Glutamatergic neuron (in vitro differentiated cells): Measurements from ENCODE around the gene TMEM82. TPM values are rescaled to one million over a fixed set of nuclear protein-coding genes. Genes with fewer than 3 reads are reported as not detected.

ENCODE experiments used
- DNase-seq: peaks from one replicate; pipeline ENCODE4 v3.0.0; 2022
- H3K27ac Mint-ChIP-seq: one replicate; pipeline ENCODE4 v1.8.0; 2020; ENCODE audit warnings: mild to moderate bottlenecking, mixed read lengths, inconsistent platforms; ENCODE audit not compliant: unreplicated experiment
- H3K27me3 Mint-ChIP-seq: one replicate; pipeline ENCODE4 v1.8.0; 2020; ENCODE audit warnings: mild to moderate bottlenecking, moderate library complexity, mixed read lengths, inconsistent platforms; ENCODE audit not compliant: unreplicated experiment
- H3K36me3 Mint-ChIP-seq: one replicate; pipeline ENCODE4 v1.8.0; 2020; ENCODE audit warnings: mild to moderate bottlenecking, mixed read lengths, inconsistent platforms; ENCODE audit not compliant: unreplicated experiment
- H3K4me1 Mint-ChIP-seq: one replicate; pipeline ENCODE4 v1.8.0; 2020; ENCODE audit warnings: mild to moderate bottlenecking, low read depth, mixed read lengths, inconsistent platforms; ENCODE audit not compliant: unreplicated experiment
- H3K4me3 Mint-ChIP-seq: one replicate; pipeline ENCODE4 v1.8.0; 2020; ENCODE audit warnings: mild to moderate bottlenecking, mixed read lengths, inconsistent platforms; ENCODE audit not compliant: unreplicated experiment
- H3K9me3 Mint-ChIP-seq: one replicate; pipeline ENCODE4 v1.8.0; 2020; ENCODE audit warnings: mild to moderate bottlenecking, moderate library complexity, mixed read lengths, inconsistent platforms; ENCODE audit not compliant: unreplicated experiment
- CTCF ChIP-seq: fragments of 200-600 bp; sonication (generic); IDR thresholded peaks from one replicate; pipeline ENCODE4 v1.5.0; 2021; ENCODE audit not compliant: partially characterized antibody, unreplicated experiment
- total RNA-seq: library from RNA; stranded (reverse); fragmentation: NEBNext Ultra II Directional; extraction: Animal tissue kit (Norgen Biotek cat#: 25700); gene quantifications from one replicate; pipeline ENCODE4 v1.2.1, GENCODE V29; 2021; ENCODE audit not compliant: unreplicated experiment

The TMEM82 gene
- total RNA-seq, 1 donor from 2014 or later: not detected

GRCh38 chr1:15723631-15724246 is 18.6 kb upstream of the TMEM82 start:
- Mint-ChIP-seq H3K27ac (peak overlapping the region; percentile 88), H3K9me3 (peaks cover 12% of the 10 kb centered on the region), H3K4me3 (peak overlapping the region; percentile 71), H3K36me3 (peaks cover 4% of the 10 kb centered on the region), H3K4me1 (peaks cover 29% of the 10 kb centered on the region), H3K27me3 (peaks cover 6% of the 10 kb centered on the region)
- DNase-seq: peak; percentile 90
- TF ChIP-seq CTCF: no peak

- Mint-ChIP-seq H3K4me1 (peaks cover 29% of the 10 kb centered on the region), H3K9me3 (peaks cover 18% of the 10 kb centered on the region), H3K27ac (peak overlapping the region; percentile 53), H3K36me3 (peaks cover 4% of the 10 kb centered on the region), H3K4me3 (peak overlapping the region; percentile 37), H3K27me3 (peaks cover 6% of the 10 kb centered on the region)
- DNase-seq: no peak
- TF ChIP-seq CTCF: no peak
Measured at GRCh38 chr1:15724949-15725880, 17.1 kb upstream of the TMEM82 start.

GRCh38 chr1:15726508-15726907 is 15.8 kb upstream of the TMEM82 start:
- Mint-ChIP-seq H3K4me3 (peak overlapping the region; percentile 68), H3K27me3 (peaks cover 6% of the 10 kb centered on the region), H3K27ac (peak overlapping the region; percentile 72), H3K9me3 (peaks cover 17% of the 10 kb centered on the region), H3K4me1 (peaks cover 27% of the 10 kb centered on the region), H3K36me3 (peaks cover 4% of the 10 kb centered on the region)
- DNase-seq: no peak
- TF ChIP-seq CTCF: no peak

- peaks cover 4% of the 10 kb centered on the region for H3K36me3 Mint-ChIP-seq
- H3K27me3 Mint-ChIP-seq: peaks cover 6% of the 10 kb centered on the region
- peak overlapping the region; percentile 72 for H3K27ac Mint-ChIP-seq
- H3K9me3 Mint-ChIP-seq: peaks cover 15% of the 10 kb centered on the region
- DNase-seq: no peak
- peak overlapping the region; percentile 68 for H3K4me3 Mint-ChIP-seq
- TF ChIP-seq CTCF: no peak
- peaks cover 27% of the 10 kb centered on the region for H3K4me1 Mint-ChIP-seq
Measured at GRCh38 chr1:15727021-15727420, 15.3 kb upstream of the TMEM82 start.

- no peak overlapping the region for H3K27ac Mint-ChIP-seq
- H3K4me1 Mint-ChIP-seq: peaks cover 27% of the 10 kb centered on the region
- H3K27me3 Mint-ChIP-seq: peaks cover 6% of the 10 kb centered on the region
- no peak for DNase-seq
- H3K9me3 Mint-ChIP-seq: peaks cover 15% of the 10 kb centered on the region
- no peak for TF ChIP-seq CTCF
- peaks cover 4% of the 10 kb centered on the region for H3K36me3 Mint-ChIP-seq
- no peak overlapping the region for H3K4me3 Mint-ChIP-seq
Measured at GRCh38 chr1:15727424-15727823, 14.9 kb upstream of the TMEM82 start.
